Measurements from ENCODE around the gene LRP1. TPM values are rescaled to one million over a fixed set of nuclear protein-coding genes. Genes with fewer than 3 reads are reported as not detected.

LRP1 gene
- total RNA-seq, 2 experiments from 2014 or later, result 1.8 to 2.7 TPM

- ChIA-PET POLR2A (interaction anchor here (0.5 to 1.1 kb wide), 3 partner anchors 16 to 18 kb away, joined by 3 to 6 read pairs (median 4); partner anchors contain the start of genes NEMP1 and STAT6), CTCF (interaction anchor here (0.5 to 24.0 kb wide), 8 partner anchors 9 to 410 kb away, joined by 3 to 411 read pairs (median 3); partner anchors contain the start of genes NEMP1 and STAT6)
- Mint-ChIP-seq H3K27me3 (no peaks in the 10 kb centered on the region), H3K27ac (peak overlapping the region; percentile 81), H3K36me3 (ENCODE audit: low read depth) (peaks cover 75% of the 10 kb centered on the region), H3K4me3 (peak overlapping the region; percentile 38), H3K9me3 (ENCODE audit: low read depth) (no peaks in the 10 kb centered on the region), H3K4me1 (peaks cover 62% of the 10 kb centered on the region)
- ATAC-seq (peak; percentile 8), DNase-seq (no peak)
- intact Hi-C loops (cut with DNase I, micrococcal nuclease), result loop anchor here in 1 of 2 experiments (1.0 kb wide), 1 partner anchor 16 kb away; no protein-coding TSS in a partner anchor
Measured at GRCh38 chr12:57094208-57095160, 33.8 kb upstream of the LRP1 start.

GRCh38 chr12:57095440-57095839, 32.8 kb upstream of the LRP1 start:
- H3K4me3 Mint-ChIP-seq, result no peak overlapping the region
- H3K36me3 Mint-ChIP-seq (ENCODE audit: low read depth), result peaks cover 76% of the 10 kb centered on the region
- peaks cover 56% of the 10 kb centered on the region for H3K4me1 Mint-ChIP-seq
- ChIA-PET POLR2A (no interaction called here), CTCF (interaction anchor here (1.4 to 24.0 kb wide), 3 partner anchors 8 to 24 kb away, joined by 6 to 411 read pairs (median 9); partner anchors contain the start of gene NEMP1)
- ATAC-seq (no peak), DNase-seq (no peak)
- H3K27ac Mint-ChIP-seq, result peak overlapping the region; percentile 81
- H3K27me3 Mint-ChIP-seq, result no peaks in the 10 kb centered on the region
- no peaks in the 10 kb centered on the region for H3K9me3 Mint-ChIP-seq (ENCODE audit: low read depth)
- intact Hi-C loops (cut with DNase I, micrococcal nuclease), result no loop called here

- intact Hi-C loops (cut with DNase I, micrococcal nuclease), result no loop called here
- H3K4me3 Mint-ChIP-seq, result no peak overlapping the region
- H3K27me3 Mint-ChIP-seq, result no peaks in the 10 kb centered on the region
- ATAC-seq (no peak), DNase-seq (no peak)
- H3K4me1 Mint-ChIP-seq, result peaks cover 50% of the 10 kb centered on the region
- peak overlapping the region; percentile 32 for H3K27ac Mint-ChIP-seq
- POLR2A ChIA-PET, result no interaction called here
- peaks cover 70% of the 10 kb centered on the region for H3K36me3 Mint-ChIP-seq (ENCODE audit: low read depth)
- H3K9me3 Mint-ChIP-seq (ENCODE audit: low read depth), result no peaks in the 10 kb centered on the region
- CTCF ChIA-PET, result interaction anchor here (1.4 to 24.0 kb wide), 3 partner anchors 10 to 24 kb away, joined by 6 to 411 read pairs (median 7); partner anchors contain the start of genes NEMP1 and STAT6
Measured at GRCh38 chr12:57096099-57096572, 32.1 kb upstream of the LRP1 start.

- intact Hi-C loops (cut with DNase I, micrococcal nuclease), result no loop called here
- DNase-seq (no peak), ATAC-seq (no peak)
- ChIA-PET CTCF (interaction anchor here (1.4 to 24.0 kb wide), 3 partner anchors 10 to 25 kb away, joined by 6 to 411 read pairs (median 7); partner anchors contain the start of genes NEMP1 and STAT6), POLR2A (interaction anchor here (1.1 kb wide), 1 partner anchor 15 kb away, joined by 6 read pairs; no protein-coding TSS in a partner anchor)
- Mint-ChIP-seq H3K4me3 (no peak overlapping the region), H3K9me3 (ENCODE audit: low read depth) (no peaks in the 10 kb centered on the region), H3K4me1 (peaks cover 46% of the 10 kb centered on the region), H3K36me3 (ENCODE audit: low read depth) (peaks cover 67% of the 10 kb centered on the region), H3K27me3 (no peaks in the 10 kb centered on the region), H3K27ac (peak overlapping the region; percentile 32)
Measured at GRCh38 chr12:57096748-57097553, 31.3 kb upstream of the LRP1 start.

- H3K4me3 Mint-ChIP-seq, result no peak overlapping the region
- H3K36me3 Mint-ChIP-seq (ENCODE audit: low read depth), result peaks cover 67% of the 10 kb centered on the region
- H3K27ac Mint-ChIP-seq, result no peak overlapping the region
- intact Hi-C loops (cut with DNase I, micrococcal nuclease), result no loop called here
- POLR2A ChIA-PET, result interaction anchor here (0.7 to 1.1 kb wide), 2 partner anchors 14 to 627 kb away, joined by 5 to 6 read pairs; no protein-coding TSS in a partner anchor
- H3K4me1 Mint-ChIP-seq, result peaks cover 45% of the 10 kb centered on the region
- DNase-seq, result no peak
- ATAC-seq, result no peak
- no peaks in the 10 kb centered on the region for H3K9me3 Mint-ChIP-seq (ENCODE audit: low read depth)
- H3K27me3 Mint-ChIP-seq, result no peaks in the 10 kb centered on the region
- CTCF ChIA-PET, result interaction anchor here (2.0 to 24.0 kb wide), 2 partner anchors 14 to 26 kb away, joined by 7 to 411 read pairs; partner anchors contain the start of genes NEMP1 and STAT6
Measured at GRCh38 chr12:57097554-57097835, 30.8 kb upstream of the LRP1 start.

- Mint-ChIP-seq H3K27ac (peak overlapping the region; percentile 84), H3K9me3 (ENCODE audit: low read depth) (no peaks in the 10 kb centered on the region), H3K4me1 (peaks cover 37% of the 10 kb centered on the region), H3K36me3 (ENCODE audit: low read depth) (peaks cover 60% of the 10 kb centered on the region), H3K27me3 (no peaks in the 10 kb centered on the region), H3K4me3 (no peak overlapping the region)
- CTCF ChIA-PET, result interaction anchor here (1.2 to 24.0 kb wide), 4 partner anchors 9 to 27 kb away, joined by 3 to 411 read pairs (median 12); partner anchors contain the start of genes NEMP1 and STAT6
- intact Hi-C loops (cut with DNase I, micrococcal nuclease), result no loop called here
- no peak for DNase-seq
- ATAC-seq, result no peak
- POLR2A ChIA-PET, result interaction anchor here (0.6 to 0.8 kb wide), 2 partner anchors 20 to 26 kb away, joined by 3 read pairs; partner anchors contain the start of gene NEMP1
Measured at GRCh38 chr12:57098546-57098945, 29.7 kb upstream of the LRP1 start.

- peaks cover 63% of the 10 kb centered on the region for H3K36me3 Mint-ChIP-seq (ENCODE audit: low read depth)
- no peak for ATAC-seq
- peaks cover 39% of the 10 kb centered on the region for H3K4me1 Mint-ChIP-seq
- peak overlapping the region; percentile 84 for H3K27ac Mint-ChIP-seq
- no peak for DNase-seq
- intact Hi-C loops (cut with DNase I, micrococcal nuclease), result no loop called here
- no peaks in the 10 kb centered on the region for H3K9me3 Mint-ChIP-seq (ENCODE audit: low read depth)
- CTCF ChIA-PET, result interaction anchor here (1.0 to 24.0 kb wide), 6 partner anchors 9 to 27 kb away, joined by 3 to 411 read pairs (median 4); partner anchors contain the start of genes NEMP1 and STAT6
- POLR2A ChIA-PET, result interaction anchor here (0.6 to 0.8 kb wide), 2 partner anchors 20 to 25 kb away, joined by 3 read pairs; partner anchors contain the start of gene NEMP1
- H3K4me3 Mint-ChIP-seq, result no peak overlapping the region
- H3K27me3 Mint-ChIP-seq, result no peaks in the 10 kb centered on the region
Measured at GRCh38 chr12:57099047-57099714, 29.1 kb upstream of the LRP1 start.

GRCh38 chr12:57099766-57100165, 28.5 kb upstream of the LRP1 start:
- H3K9me3 Mint-ChIP-seq (ENCODE audit: low read depth), result no peaks in the 10 kb centered on the region
- ChIA-PET POLR2A (no interaction called here), CTCF (interaction anchor here (0.6 to 24.0 kb wide), 6 partner anchors 9 to 54 kb away, joined by 3 to 411 read pairs (median 5); partner anchors contain the start of genes NEMP1 and STAT6)
- DNase-seq (no peak), ATAC-seq (no peak)
- peaks cover 39% of the 10 kb centered on the region for H3K4me1 Mint-ChIP-seq
- intact Hi-C loops (cut with DNase I, micrococcal nuclease), result no loop called here
- H3K27ac Mint-ChIP-seq, result peak overlapping the region; percentile 11
- no peaks in the 10 kb centered on the region for H3K27me3 Mint-ChIP-seq
- H3K36me3 Mint-ChIP-seq (ENCODE audit: low read depth), result peaks cover 68% of the 10 kb centered on the region
- H3K4me3 Mint-ChIP-seq, result no peak overlapping the region

- H3K27ac Mint-ChIP-seq, result peak overlapping the region; percentile 58
- H3K4me1 Mint-ChIP-seq, result peaks cover 46% of the 10 kb centered on the region
- H3K4me3 Mint-ChIP-seq, result no peak overlapping the region
- intact Hi-C loops (cut with DNase I, micrococcal nuclease), result no loop called here
- no peak for DNase-seq
- H3K9me3 Mint-ChIP-seq (ENCODE audit: low read depth), result no peaks in the 10 kb centered on the region
- CTCF ChIA-PET, result interaction anchor here (4.4 to 24.0 kb wide), 2 partner anchors 9 to 30 kb away, joined by 21 to 411 read pairs; partner anchors contain the start of genes NEMP1 and STAT6
- ATAC-seq, result no peak
- no peaks in the 10 kb centered on the region for H3K27me3 Mint-ChIP-seq
- peaks cover 72% of the 10 kb centered on the region for H3K36me3 Mint-ChIP-seq (ENCODE audit: low read depth)
- POLR2A ChIA-PET, result no interaction called here
Measured at GRCh38 chr12:57101892-57102695, 26.2 kb upstream of the LRP1 start.

Data from activated CD4-positive, alpha-beta T cell treated with anti-CD3 and anti-CD28 coated beads for 36 hours (primary cell).